SK-N-SH (cell line): ENCODE measurements around the gene RBMS1. TPM values are rescaled to one million over a fixed set of nuclear protein-coding genes. Genes with fewer than 3 reads are reported as not detected.

Experiments used
- CTCF ChIA-PET: fragments of 300-600, 350-600 bp; formaldehyde crosslinking; extraction: SDS; loops from one replicate; lab custom pipeline; 2021; lab: Yijun Ruan, JAX
- POLR2A ChIA-PET: fragments of 350-600 bp; sonication (Branson Sonifier 250); formaldehyde crosslinking; extraction: SDS; loops from one replicate; lab custom pipeline; 2020; ENCODE audit warnings: antibody characterized with exemption, inconsistent platforms; lab: Yijun Ruan, JAX
- DNase-seq: peaks from one replicate; pipeline ENCODE4 v3.0.0; 2012
- H2AFZ ChIP-seq: fragments of 200-600 bp; sonication (generic); 2 replicates; pipeline ENCODE4 v1.8.1; 2016; ENCODE audit warnings: antibody characterized with exemption, mild to moderate bottlenecking, low read depth
- H3F3A ChIP-seq: fragments of 200-600 bp; sonication (generic); replicated peaks from 2 replicates; pipeline ENCODE3; 2016; ENCODE audit warnings: antibody characterized with exemption, mild to moderate bottlenecking; ENCODE audit not compliant: insufficient read depth
- H3K27ac ChIP-seq, 2 experiments: fragments of 200-500 bp in 1 of 2; fragments of 200-600 bp in 1 of 2; sonication (Bioruptor generic) in 1 of 2; sonication (generic), shearing (Covaris generic) in 1 of 2; 2 replicates each; pipeline versions ENCODE4 v1.5.1 to v1.6.1; 2014 to 2016; ENCODE audit warnings: low read depth in 2 of 2, inconsistent platforms in 1 of 2, low read length in 1 of 2, mild to moderate bottlenecking in 1 of 2, mixed read lengths in 1 of 2
- H3K27me3 ChIP-seq: fragments of 200-600 bp; sonication (generic), shearing (Covaris generic); 2 replicates; pipeline ENCODE4 v1.6.1; 2016; ENCODE audit warnings: mixed run types; ENCODE audit not compliant: insufficient read depth
- H3K36me3 ChIP-seq, 2 experiments: fragments of 200-500 bp in 1 of 2; fragments of 200-600 bp in 1 of 2; sonication (Bioruptor generic) in 1 of 2; sonication (generic) in 1 of 2; replicated peaks in 1 of 2; 2 replicates each; pipeline versions ENCODE3 to v1.5.1; 2014 to 2016; ENCODE audit warnings: low read length in 1 of 2, mild to moderate bottlenecking in 1 of 2; ENCODE audit not compliant: insufficient read depth in 2 of 2, control insufficient read depth in 1 of 2
- H3K4me1 ChIP-seq, 2 experiments: fragments of 200-500 bp in 1 of 2; fragments of 200-600 bp in 1 of 2; sonication (Bioruptor generic) in 1 of 2; sonication (generic), shearing (Covaris generic) in 1 of 2; 2 replicates each; pipeline versions ENCODE4 v1.5.1 to v1.6.1; 2014 to 2016; ENCODE audit warnings: low read depth in 1 of 2, low read length in 1 of 2, mixed run types in 1 of 2; ENCODE audit not compliant: insufficient read depth in 2 of 2, control insufficient read depth in 1 of 2
- H3K4me2 ChIP-seq: fragments of 200-600 bp; sonication (generic), shearing (Covaris generic); 2 replicates; pipeline ENCODE4 v1.6.1; 2017; ENCODE audit warnings: mixed run types
- H3K4me3 ChIP-seq, 2 experiments: fragments of 200-500 bp in 1 of 2; fragments of 200-600 bp in 1 of 2; sonication (Bioruptor generic) in 1 of 2; sonication (generic), shearing (Covaris generic) in 1 of 2; 2 replicates each; pipeline versions ENCODE4 v1.5.1 to v1.8.1; 2014 to 2016; ENCODE audit warnings: low read depth in 2 of 2, inconsistent platforms in 1 of 2, low read length in 1 of 2, mild to moderate bottlenecking in 1 of 2, mixed read lengths in 1 of 2, moderate library complexity in 1 of 2
- H3K79me2 ChIP-seq: fragments of 200-600 bp; sonication (generic); 2 replicates; pipeline ENCODE4 v1.8.1; 2017; ENCODE audit warnings: mild to moderate bottlenecking; ENCODE audit not compliant: insufficient read depth
- H3K9ac ChIP-seq: fragments of 200-600 bp; sonication (generic); 2 replicates; pipeline ENCODE4 v1.6.1; 2017; ENCODE audit warnings: mixed run types
- H3K9me2 ChIP-seq: fragments of 200-600 bp; sonication (generic); 2 replicates; pipeline ENCODE4 v1.6.1; 2017; ENCODE audit warnings: mixed run types
- H3K9me3 ChIP-seq: fragments of 200-600 bp; sonication (generic); 2 replicates; pipeline ENCODE4 v1.6.1; 2017; ENCODE audit warnings: mixed run types, mild to moderate bottlenecking, moderate library complexity
- H4K20me1 ChIP-seq: fragments of 200-600 bp; sonication (generic); 2 replicates; pipeline ENCODE4 v1.6.1; 2017; ENCODE audit warnings: mild to moderate bottlenecking, mixed run types; ENCODE audit not compliant: insufficient read depth
- FOSL2 ChIP-seq: IDR thresholded peaks from 2 replicates; pipeline ENCODE4 v1.4.0; 2012; ENCODE audit warnings: low read depth, mild to moderate bottlenecking, moderate library complexity, borderline replicate concordance
- FOXJ3 ChIP-seq: sonication (generic); formaldehyde crosslinking; IDR thresholded peaks from 2 replicates; pipeline ENCODE4 v1.5.1; 2020; ENCODE audit warnings: mild to moderate bottlenecking, missing genetic modification reagents
- GABPA ChIP-seq: IDR thresholded peaks from 2 replicates; pipeline ENCODE4 v1.4.0; 2012; ENCODE audit warnings: low read depth, mild to moderate bottlenecking
- GATA2 ChIP-seq: sonication (generic); formaldehyde crosslinking; IDR thresholded peaks from 2 replicates; pipeline ENCODE4 v1.5.0; 2020; ENCODE audit warnings: mild to moderate bottlenecking, missing genetic modification reagents
- JUND ChIP-seq: IDR thresholded peaks from 2 replicates; pipeline ENCODE4 v1.4.0; 2012
- MEF2A ChIP-seq: IDR thresholded peaks from 2 replicates; pipeline ENCODE4 v1.4.0; 2012; ENCODE audit warnings: low read depth, borderline replicate concordance
- MXI1 ChIP-seq: IDR thresholded peaks from 2 replicates; pipeline ENCODE4 v1.6.1; 2012; ENCODE audit warnings: mild to moderate bottlenecking, low read depth, low read length, improper control_type of control experiment
- POLR2AphosphoS5 ChIP-seq: IDR thresholded peaks from 2 replicates; pipeline ENCODE4 v1.6.1; 2012; ENCODE audit warnings: low read depth, low read length
- RCOR1 ChIP-seq: fragments of 150-350 bp; IDR thresholded peaks from 2 replicates; pipeline ENCODE4 v1.6.1; 2017; ENCODE audit warnings: antibody characterized with exemption, low read length
- RXRA ChIP-seq: IDR thresholded peaks from 2 replicates; pipeline ENCODE4 v1.4.0; 2012; ENCODE audit warnings: low read depth, mild to moderate bottlenecking, borderline replicate concordance
- SIN3A ChIP-seq: IDR thresholded peaks from 2 replicates; pipeline ENCODE4 v1.6.1; 2012; ENCODE audit warnings: low read depth, mild to moderate bottlenecking, low read length, moderate library complexity, borderline replicate concordance
- SMC3 ChIP-seq: IDR thresholded peaks from 2 replicates; pipeline ENCODE4 v1.6.1; 2012; ENCODE audit warnings: low read depth, low read length, improper control_type of control experiment
- TAF1 ChIP-seq: IDR thresholded peaks from 2 replicates; pipeline ENCODE4 v1.6.1; 2012; ENCODE audit warnings: low read depth, mild to moderate bottlenecking, low read length, moderate library complexity, borderline replicate concordance
- TCF12 ChIP-seq: IDR thresholded peaks from 2 replicates; pipeline ENCODE4 v1.4.0; 2012
- YY1 ChIP-seq: IDR thresholded peaks from 2 replicates; pipeline ENCODE4 v1.4.0; 2012; ENCODE audit warnings: low read depth, mild to moderate bottlenecking
- WGBS: methylation state at CpG from one replicate; pipeline ENCODE4 v1.1.6; 2017; ENCODE audit warnings: low lambda C conversion rate; 5-methylcytosine and 5-hydroxymethylcytosine counted together
- polyA plus RNA-seq, 3 experiments: library from polyadenylated mRNA; depleted of rRNA; stranded (reverse); fragments of >200 nt; gene quantifications; 2 replicates each; pipeline ENCODE4 v1.2.3, GENCODE V29; 2012
- TF ChIP-seq, protein P1 (sequence below): IDR thresholded peaks from 2 replicates; pipeline ENCODE4 v1.4.0; 2012; ENCODE audit warnings: low read depth, borderline replicate concordance
- TF ChIP-seq, protein P2 (sequence below): fragments of 150-350 bp; IDR thresholded peaks from 2 replicates; pipeline ENCODE4 v1.6.1; 2016; ENCODE audit warnings: mild to moderate bottlenecking, low read depth, low read length
- TF ChIP-seq, protein P3 (sequence below): IDR thresholded peaks from 2 replicates; pipeline ENCODE4; 2012
- TF ChIP-seq, protein P4 (sequence below): IDR thresholded peaks from 2 replicates; pipeline ENCODE4 v1.4.0; 2012; ENCODE audit warnings: low read depth, borderline replicate concordance

The RBMS1 gene
- polyA plus RNA-seq, 1 of the 3 experiments (the other 2 are of a cell fraction): 56.5 TPM

DNA sequence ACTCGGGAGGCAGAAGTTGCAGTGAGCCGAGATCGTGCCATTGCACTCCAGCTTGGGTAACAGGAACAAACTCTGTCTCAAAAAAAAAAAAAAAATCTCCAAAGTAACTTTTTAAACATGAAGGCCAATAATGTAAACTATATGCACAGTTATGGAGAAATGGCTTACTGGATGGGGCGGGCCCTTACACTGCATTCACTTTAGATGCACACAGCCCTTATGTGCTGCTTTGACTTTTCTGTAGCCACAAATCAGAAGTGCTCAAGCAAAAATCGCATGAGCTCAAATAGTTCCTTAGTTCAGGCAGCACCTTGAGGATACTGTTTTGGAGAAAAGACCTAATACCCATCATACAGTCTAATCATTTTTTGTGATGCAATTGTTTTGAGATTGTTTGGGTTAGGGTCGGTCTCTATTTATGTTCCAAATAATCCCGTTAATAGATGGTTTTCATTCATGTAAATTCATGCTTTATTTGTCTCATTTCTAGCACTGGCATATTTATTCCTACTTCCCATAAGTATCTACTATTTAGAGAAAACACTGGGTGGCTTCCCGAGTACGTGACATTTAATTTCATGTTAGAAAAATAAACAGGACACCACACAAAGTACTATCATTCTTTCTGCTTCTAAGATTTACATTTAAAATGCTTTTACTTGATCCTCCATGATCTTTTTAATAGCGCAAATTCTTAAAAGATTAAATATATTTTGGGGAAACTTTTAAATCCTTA, 34.7 kb downstream of the RBMS1 start:
- Histone ChIP-seq H3K36me3 (no peaks in the 10 kb centered on the region), H3K27ac (no peak overlapping the region), H3K9ac (no peak overlapping the region), H3K4me3 (no peak overlapping the region), H4K20me1 (peaks cover 39% of the 10 kb centered on the region), H3K4me2 (no peak overlapping the region), H2AFZ (no peak overlapping the region), H3F3A (no peaks in the 10 kb centered on the region), H3K9me3 (no peaks in the 10 kb centered on the region), H3K4me1 (peaks cover 0 to 8% of the 10 kb centered on the region in 2 experiments; a peak in 2 of 4 replicates), H3K79me2 (peaks cover 88% of the 10 kb centered on the region), H3K27me3 (no peaks in the 10 kb centered on the region), H3K9me2 (no peaks in the 10 kb centered on the region)
- POLR2A ChIA-PET: no interaction called here
- WGBS: 97% methylated on average over 10 of the region's 10 CpGs
- no peak for DNase-seq
- CTCF ChIA-PET: no interaction called here
- no peak for TF ChIP-seq TCF12
- TF ChIP-seq, protein P1, sequence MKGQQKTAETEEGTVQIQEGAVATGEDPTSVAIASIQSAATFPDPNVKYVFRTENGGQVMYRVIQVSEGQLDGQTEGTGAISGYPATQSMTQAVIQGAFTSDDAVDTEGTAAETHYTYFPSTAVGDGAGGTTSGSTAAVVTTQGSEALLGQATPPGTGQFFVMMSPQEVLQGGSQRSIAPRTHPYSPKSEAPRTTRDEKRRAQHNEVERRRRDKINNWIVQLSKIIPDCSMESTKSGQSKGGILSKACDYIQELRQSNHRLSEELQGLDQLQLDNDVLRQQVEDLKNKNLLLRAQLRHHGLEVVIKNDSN: no peak
- no peak for TF ChIP-seq MXI1
- no peak for TF ChIP-seq SMC3
- TF ChIP-seq RXRA: no peak

DNA sequence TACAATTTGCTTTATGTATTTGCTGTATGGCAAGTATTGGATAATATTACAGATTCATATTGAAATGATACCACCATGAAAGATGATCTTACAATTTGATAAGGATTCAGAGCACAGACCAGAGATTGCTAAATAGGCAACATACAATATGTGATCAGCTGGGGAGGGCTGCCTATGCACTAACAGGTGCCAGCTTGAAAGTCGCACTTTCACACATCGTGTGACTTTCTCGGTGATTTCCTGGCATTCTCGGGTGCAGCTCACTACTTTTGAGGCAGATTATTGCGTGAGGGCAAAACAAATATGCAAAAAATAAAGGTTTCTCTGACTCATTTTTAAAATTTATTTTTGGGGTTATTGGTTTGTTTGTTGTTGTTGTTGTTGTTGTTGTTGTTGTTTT, 36.0 kb downstream of the RBMS1 start:
- peaks cover 0 to 8% of the 10 kb centered on the region in 2 experiments; a peak in 2 of 4 replicates for H3K4me1 ChIP-seq

More for the DNA sequence above, 36.0 kb downstream of the RBMS1 start:
- Histone ChIP-seq H3K4me2 (no peak overlapping the region), H3K27ac (no peak overlapping the region), H2AFZ (no peak overlapping the region), H3K4me3 (no peak overlapping the region), H3K36me3 (no peaks in the 10 kb centered on the region), H3K9me2 (no peaks in the 10 kb centered on the region), H3K79me2 (peaks cover 86% of the 10 kb centered on the region), H3K9me3 (no peaks in the 10 kb centered on the region), H3K27me3 (no peaks in the 10 kb centered on the region), H4K20me1 (peaks cover 46% of the 10 kb centered on the region), H3F3A (no peaks in the 10 kb centered on the region), H3K9ac (no peak overlapping the region)
- no peak for DNase-seq
- ChIA-PET POLR2A (interaction anchor here (0.8 kb wide), 1 partner anchor 109 kb away, joined by 3 read pairs; no protein-coding TSS in a partner anchor), CTCF (interaction anchor here (1.3 kb wide), 1 partner anchor 29 kb away, joined by 3 read pairs; no protein-coding TSS in a partner anchor)
- 96% methylated on average over 5 of the region's 5 CpGs for WGBS
- TF ChIP-seq MXI1 (no peak), FOXJ3 (CRISPR knock-in tag) (no peak), GABPA (no peak), SIN3A (no peak), GATA2 (CRISPR knock-in tag) (no peak), RCOR1 (no peak), MEF2A (no peak), YY1 (no peak), TAF1 (no peak), FOSL2 (no peak), JUND (no peak), POLR2AphosphoS5 (no peak), TCF12 (no peak)
- TF ChIP-seq, protein P2, sequence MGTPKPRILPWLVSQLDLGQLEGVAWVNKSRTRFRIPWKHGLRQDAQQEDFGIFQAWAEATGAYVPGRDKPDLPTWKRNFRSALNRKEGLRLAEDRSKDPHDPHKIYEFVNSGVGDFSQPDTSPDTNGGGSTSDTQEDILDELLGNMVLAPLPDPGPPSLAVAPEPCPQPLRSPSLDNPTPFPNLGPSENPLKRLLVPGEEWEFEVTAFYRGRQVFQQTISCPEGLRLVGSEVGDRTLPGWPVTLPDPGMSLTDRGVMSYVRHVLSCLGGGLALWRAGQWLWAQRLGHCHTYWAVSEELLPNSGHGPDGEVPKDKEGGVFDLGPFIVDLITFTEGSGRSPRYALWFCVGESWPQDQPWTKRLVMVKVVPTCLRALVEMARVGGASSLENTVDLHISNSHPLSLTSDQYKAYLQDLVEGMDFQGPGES: no peak
- TF ChIP-seq, protein P3, sequence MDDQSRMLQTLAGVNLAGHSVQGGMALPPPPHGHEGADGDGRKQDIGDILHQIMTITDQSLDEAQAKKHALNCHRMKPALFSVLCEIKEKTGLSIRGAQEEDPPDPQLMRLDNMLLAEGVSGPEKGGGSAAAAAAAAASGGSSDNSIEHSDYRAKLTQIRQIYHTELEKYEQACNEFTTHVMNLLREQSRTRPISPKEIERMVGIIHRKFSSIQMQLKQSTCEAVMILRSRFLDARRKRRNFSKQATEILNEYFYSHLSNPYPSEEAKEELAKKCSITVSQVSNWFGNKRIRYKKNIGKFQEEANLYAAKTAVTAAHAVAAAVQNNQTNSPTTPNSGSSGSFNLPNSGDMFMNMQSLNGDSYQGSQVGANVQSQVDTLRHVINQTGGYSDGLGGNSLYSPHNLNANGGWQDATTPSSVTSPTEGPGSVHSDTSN: no peak
- TF ChIP-seq, protein P4, sequence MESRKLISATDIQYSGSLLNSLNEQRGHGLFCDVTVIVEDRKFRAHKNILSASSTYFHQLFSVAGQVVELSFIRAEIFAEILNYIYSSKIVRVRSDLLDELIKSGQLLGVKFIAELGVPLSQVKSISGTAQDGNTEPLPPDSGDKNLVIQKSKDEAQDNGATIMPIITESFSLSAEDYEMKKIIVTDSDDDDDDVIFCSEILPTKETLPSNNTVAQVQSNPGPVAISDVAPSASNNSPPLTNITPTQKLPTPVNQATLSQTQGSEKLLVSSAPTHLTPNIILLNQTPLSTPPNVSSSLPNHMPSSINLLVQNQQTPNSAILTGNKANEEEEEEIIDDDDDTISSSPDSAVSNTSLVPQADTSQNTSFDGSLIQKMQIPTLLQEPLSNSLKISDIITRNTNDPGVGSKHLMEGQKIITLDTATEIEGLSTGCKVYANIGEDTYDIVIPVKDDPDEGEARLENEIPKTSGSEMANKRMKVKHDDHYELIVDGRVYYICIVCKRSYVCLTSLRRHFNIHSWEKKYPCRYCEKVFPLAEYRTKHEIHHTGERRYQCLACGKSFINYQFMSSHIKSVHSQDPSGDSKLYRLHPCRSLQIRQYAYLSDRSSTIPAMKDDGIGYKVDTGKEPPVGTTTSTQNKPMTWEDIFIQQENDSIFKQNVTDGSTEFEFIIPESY: no peak
